Measurements from ENCODE around the gene GADD45G.

The GADD45G gene, protein sequence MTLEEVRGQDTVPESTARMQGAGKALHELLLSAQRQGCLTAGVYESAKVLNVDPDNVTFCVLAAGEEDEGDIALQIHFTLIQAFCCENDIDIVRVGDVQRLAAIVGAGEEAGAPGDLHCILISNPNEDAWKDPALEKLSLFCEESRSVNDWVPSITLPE

DNA sequence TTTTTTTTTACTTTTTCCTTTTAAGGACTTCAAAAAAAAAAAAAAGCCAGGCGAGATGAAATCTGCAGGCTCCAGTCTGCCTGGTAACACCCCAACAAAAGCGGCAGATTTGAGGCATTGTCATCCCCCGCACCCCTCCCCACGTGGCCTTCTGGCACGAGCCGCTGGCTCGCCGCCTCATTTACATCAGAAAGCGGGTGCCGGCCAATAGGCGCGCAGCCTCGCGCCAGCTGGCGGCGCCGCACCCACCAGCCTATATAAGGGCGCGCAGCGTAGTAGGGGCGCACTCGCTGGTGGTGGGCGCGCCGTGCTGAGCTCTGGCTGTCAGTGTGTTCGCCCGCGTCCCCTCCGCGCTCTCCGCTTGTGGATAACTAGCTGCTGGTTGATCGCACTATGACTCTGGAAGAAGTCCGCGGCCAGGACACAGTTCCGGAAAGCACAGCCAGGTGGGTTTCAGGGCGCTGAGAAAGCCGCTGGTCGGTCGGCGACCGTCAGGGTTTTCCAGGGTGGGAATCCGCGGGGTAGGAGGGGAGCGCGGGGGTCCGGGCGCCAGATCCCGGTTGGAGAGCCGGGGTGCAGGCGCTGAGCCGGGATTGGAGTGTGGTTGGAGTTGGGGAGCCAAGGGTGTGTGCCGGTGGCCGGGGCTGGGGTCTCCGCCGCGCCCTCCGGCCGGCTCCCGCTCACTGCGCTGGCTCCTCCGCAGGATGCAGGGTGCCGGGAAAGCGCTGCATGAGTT lies at the start of gene GADD45G:
GADD45G (plus strand) TSS at position 284 of the 736 bp plus-strand sequence; CDS start at position 394, 110 bp downstream.
- DNase-seq (ENCODE audit: low read depth): peak; percentile 73

DNA sequence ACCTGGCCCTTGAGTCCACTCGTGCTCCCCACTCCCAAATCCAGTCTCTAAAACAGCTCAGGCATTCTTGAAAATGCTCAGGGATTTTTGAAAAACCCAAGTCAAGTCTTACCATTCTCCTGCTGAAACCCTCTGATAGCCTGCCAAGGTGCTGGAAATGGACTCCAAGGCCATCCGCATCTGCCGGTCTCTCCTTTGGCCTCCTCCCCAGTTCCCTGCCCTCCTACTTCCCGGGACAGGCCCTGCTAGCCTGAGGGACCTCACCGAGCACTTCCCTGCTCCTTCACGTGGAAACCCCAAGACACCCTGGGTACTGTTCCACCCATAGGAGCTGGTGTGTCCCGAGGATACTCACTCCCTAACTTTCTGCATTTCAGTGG lies 49.8 kb upstream of the GADD45G start:
- DNase-seq (ENCODE audit: low read depth): no peak

DNA sequence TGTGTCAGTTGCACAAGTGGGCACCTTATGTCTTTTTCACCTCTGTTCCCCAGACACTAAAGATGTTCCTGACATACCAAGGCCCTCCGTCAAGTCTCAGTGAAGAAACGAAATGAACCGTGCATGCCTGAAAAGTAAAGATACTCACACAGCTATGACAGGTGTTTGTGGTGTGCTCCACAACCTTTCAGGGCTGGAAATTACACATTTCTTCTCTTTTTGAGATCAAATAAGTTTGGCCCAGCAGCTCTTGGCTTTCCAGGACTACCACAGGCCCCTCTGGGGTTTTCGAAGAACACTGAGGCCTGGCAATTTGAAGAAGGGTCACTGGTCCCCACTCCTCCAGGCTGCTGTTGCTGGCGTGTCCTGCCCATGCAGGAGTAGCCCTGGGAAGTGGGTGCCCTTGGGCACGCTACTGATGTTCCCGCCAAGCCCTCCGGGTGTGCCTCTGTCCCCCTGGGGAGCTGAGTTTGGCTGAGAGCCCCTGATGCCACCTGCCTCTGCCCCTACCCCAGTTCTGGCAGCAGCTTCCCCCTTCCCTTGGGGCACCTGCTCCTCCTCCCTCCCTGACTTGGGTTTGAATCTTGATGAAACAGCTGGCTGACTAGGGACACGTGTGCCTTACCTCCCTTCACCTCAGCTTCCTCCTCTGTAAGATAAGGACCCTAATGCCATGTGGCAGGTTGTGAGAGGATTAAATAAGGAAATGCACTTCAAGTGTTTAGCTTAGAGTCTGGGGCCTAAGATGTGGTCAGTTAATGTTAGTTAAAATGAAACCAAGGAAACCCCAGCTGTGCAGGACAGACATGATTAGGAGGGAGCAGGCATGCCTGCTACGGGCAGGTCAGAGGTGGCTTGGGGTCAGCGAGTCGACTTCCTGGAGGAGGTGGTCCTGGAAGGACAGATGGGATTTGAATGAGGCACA lies 49.1 kb upstream of the GADD45G start:
- no peak for DNase-seq (ENCODE audit: low read depth)

DNA sequence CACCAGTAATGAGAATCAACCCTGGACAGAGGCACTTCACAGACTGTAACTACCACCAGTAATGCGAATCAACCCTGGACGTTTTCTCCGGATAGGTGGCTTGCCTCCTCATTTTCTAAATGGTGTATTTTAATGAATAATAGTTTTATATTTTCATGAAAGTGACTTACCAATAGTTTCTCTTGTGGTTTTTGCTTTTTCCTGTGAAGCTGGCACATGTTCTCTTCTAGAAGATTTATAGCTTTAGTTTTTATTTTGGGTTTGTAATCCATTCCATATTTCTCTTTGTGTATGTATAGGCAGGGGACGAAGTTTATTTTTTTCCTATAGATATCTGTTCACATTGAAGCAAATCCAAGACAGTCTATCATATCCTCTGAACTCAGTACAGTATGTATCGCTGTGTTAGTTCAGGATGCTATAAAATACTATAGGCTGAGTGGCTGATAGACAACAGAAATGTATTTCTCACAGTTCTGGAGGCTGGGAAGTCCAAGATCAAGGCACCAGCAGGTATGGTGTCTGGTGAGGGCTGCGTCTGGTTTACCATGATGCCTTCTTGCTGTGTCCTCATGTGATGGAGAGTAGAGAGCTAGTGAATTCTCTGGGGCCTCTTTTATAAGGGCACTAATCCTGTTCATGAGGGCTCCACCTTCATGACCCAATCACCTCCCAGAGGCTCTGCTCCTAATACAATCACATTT lies 46.5 kb upstream of the GADD45G start:
- DNase-seq (ENCODE audit: low read depth): no peak

DNA sequence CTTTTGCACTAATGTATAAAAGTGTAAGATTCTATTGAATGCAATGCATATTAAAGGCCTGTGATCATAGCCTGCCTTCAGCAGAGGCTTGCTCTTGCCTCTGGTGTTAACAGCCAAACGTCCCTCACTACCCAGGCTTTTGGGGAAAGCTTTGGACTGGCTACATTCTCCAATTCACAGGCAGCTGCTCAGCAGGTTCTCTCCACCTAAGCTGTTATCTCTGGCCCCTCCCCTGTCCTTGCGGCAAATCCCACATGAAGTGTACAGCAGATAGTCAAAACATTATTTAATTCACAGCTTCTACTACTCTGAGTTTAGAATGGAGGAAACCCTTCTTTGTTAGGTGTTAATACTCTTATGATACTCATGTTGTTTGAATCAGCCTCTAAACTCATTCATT lies 45.9 kb upstream of the GADD45G start:
- DNase-seq (ENCODE audit: low read depth): no peak

DNA sequence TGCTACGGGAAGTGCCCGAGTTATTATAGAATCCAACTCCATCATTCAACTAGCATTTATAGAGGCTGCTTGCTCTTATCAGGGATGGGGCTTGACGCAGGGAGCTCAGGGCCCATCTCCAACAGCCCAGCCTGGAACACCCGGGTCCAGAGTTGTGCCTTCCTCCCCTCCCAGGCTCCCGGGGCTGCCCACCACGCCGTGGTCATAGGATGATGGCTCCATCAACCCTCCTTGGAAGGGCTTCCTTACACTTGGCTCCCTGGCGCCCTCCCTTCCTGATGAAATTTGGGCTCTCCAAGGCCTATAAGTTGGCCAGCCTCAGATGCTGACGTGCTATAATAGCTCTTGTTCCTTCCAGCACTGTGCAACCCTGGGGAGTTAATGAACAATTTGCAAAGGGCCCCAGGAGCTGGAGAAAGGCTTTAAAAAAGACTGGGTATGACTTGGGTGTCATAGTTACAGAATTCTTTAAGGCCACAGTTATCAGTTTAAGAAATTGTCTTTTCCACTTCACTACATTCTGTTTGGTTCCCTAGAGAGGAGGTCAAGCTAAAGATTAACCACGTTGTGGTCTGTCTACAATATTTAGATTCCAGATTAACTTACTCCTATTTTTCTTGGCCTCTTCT lies 42.5 kb upstream of the GADD45G start:
- no peak for DNase-seq (ENCODE audit: low read depth)

DNA sequence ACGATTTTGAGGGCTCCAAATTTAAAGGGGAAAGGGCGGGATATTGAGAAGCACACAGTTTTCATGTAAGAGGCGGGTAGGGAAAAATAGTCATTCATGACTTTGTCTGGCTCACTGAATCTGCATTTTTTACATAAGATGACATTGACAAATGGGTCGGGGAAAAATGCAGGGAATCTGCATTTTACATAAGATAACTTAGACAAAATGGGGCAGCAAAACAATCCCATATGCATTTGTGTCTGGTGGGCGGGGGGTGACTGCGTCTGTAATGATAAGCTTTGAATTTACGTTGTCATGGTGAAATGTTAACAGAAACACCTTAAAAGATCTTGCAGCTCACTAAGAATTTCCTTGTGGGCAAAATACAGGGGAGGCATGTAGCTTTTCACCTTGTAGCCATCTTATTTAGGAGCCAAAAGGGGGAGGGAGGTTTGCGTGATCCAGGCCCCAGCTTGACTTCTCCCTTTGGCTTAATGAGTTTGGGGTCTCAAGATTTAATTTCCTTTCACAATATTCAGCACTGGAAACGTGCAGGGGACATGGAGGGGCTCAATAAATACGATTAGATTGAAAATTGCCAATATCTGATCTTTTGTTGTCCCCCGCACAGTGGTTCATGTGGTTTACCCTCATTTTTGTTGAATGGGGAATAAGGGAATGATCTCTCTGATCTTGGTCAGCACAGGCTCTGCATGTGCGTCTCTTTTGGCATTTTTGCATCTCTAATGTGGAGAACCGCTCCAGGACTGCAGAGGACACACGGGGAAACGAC lies 41.1 kb upstream of the GADD45G start:
- DNase-seq (ENCODE audit: low read depth): no peak

DNA sequence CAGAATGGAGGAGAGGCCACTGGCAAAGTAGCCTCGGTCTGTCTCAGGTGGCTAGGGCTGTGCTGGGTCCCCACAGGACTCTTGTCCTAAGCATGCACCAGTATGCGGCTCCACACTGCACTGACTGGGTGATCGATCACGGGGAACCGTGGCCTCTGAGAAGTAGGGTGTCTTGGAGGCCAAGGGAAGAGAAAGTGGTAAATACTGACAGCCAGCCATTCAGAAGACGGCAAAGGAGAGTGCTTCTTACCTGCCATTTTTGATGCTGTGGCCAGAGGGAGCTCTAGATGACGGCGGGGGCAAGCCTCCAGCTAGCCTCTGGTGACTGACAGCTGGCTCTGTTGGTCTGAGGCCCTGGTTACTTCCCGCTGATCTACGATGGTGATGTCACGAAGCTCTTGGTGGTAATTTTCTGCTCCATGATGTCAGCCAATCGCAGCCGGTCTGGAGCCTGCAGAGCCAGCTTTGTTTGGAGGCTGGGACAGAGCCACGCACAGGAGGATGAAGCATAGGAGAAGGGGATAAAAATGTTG lies 40.4 kb upstream of the GADD45G start:
- DNase-seq (ENCODE audit: low read depth): no peak

DNA sequence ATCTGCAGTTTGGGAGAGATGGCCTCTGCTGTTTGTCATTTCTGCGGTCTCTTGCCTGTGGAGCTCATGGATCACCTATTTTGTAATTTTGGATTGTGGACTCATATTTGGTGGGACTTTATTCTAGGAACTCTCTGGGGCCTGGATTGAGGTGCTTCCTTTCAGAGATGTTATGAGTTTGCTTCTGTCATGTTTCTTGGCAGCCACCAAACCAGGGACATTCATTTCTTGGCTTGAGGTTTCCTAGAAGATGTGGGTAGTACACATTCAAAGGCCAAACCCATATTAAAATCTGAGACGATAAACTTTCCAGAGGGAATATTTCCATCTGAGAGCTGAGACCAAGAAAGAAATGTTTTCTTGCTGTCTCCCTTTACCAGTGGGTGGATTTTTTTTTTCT lies 37.2 kb upstream of the GADD45G start:
- no peak for DNase-seq (ENCODE audit: low read depth)

DNA sequence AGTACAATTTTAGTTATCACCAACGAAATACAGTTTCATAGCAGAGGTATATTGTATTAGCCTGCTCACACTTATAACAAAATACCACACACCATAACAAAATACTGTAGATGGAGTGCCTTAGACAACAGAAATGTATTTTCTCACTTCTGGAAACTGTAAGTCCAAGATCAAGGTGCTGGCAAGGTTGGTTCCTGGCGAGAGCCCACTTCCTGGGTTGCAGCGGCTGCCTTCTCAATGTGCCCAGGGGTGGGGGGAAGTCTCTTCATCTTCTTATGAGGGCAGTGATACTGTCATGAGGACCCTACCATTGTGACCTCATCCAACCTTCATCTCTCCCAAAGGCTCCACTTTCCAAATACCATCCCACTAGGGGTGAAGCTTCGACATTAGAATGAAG lies 30.5 kb upstream of the GADD45G start:
- no peak for DNase-seq (ENCODE audit: low read depth)

DNA sequence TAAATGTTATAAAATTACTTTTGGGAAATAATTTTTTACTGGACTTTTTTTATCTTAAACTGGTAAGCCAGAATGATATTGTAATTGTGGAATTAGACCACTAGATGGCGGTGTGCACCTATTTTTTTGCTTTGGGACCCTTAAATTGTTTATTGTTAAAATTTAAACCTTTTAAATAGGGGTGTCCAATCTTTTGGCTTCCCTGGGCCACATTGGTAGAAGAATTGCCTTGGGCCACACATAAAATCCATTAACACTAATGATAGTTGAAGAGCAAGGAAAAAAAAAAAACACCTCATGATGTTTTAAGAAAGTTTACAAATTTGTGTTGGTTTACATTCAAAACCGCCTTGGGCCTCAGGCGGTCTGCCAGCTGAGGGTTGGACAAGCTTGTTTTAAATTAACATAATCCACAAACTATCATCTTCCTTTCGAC lies 28.4 kb upstream of the GADD45G start:
- peak; percentile 34 for DNase-seq (ENCODE audit: low read depth)

DNA sequence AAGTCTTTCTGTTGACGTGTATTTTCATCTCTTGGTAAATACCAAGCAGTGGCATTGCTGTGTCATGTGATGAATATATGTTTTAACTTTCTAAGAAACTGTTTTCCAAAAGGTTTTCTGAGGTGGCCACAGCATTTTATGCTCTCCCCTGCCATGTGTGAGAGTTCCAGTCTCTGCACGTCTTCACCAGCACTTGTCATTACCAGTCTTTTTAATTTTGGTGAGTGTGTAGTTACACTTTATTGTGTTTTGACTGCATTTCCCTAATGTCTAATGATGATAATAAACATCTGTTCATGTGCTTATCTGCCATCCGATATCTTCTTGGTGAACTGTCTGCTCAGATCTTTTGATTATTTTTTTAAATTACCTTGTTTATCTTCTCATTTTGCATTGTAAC lies 27.4 kb upstream of the GADD45G start:
- DNase-seq (ENCODE audit: low read depth): no peak

DNA sequence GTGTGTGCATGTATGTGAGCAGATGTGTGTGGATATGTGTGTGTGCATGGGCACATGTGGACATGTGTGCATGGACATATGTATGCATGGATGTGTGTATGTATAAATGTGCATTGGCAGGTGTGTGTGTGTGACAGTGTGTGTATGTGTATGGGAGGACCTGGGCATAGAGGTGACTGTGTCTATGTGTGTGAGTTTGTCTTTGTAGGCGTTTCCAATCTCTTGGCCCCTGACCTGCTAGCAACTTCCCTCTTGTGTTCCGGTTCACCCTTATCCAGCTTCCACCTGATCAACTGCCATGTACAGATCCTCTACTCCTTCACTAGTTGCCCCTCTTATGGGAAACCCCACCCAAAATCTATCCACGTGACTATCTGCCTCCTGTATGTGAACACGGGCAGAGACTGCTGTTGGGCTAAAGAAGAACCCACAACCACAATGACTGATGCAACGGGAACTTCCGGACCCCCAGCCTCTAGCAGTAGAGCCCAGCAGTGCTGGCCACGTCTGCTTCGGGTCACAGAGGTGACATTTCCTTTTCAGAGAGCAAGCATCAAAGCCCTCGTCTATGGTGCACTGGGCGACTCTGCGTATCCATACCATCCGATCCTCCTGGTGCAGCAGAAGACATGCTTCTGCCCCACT lies 24.9 kb upstream of the GADD45G start:
- no peak for DNase-seq (ENCODE audit: low read depth)

DNA sequence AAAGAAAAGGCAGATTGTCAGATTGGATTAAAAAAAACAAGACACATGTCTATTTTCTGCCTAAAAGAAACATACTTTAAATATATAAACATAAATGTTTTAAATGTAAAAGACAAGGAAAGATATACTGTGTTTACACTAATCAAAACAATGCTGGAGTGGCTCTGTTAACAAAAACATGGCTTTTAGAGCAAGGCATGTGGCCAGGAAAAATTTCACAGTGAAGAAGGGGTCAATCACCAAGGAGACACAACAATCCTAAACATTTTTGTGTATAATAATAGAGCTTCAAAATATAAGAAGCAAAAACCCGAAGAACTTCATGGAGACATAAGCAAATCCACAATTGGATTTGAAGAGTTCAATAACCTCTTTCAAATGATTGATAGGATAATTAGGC lies 18.5 kb upstream of the GADD45G start:
- no peak for DNase-seq (ENCODE audit: low read depth)

DNA sequence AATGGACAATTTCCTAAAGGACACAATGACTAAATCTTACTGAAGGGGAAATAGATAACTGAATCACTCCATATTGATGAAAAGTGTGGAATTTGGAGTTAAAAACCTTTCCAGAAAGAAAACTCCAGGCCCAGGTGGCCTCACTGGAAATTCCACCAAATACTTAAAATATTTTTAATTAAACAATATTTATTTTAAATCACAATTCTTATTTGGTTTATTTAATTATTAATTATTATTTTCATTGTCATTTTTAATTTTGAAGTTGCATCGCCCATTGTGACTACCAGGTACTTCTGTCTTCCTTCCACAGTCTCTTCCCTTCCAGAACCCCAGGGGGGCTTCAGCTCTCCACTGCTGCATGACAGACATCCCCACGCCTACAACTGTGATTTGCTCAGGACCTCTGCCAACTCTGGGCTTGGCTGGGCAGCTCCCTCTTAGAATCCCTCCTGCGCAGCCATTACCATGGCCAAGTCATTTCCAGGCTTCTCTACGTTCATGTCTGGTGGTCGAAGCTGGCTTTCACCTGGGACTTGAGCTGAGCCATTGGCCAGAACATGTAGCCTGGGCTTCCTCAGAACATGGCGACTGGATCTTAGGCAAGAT lies 16.4 kb upstream of the GADD45G start:
- no peak for DNase-seq (ENCODE audit: low read depth)

DNA sequence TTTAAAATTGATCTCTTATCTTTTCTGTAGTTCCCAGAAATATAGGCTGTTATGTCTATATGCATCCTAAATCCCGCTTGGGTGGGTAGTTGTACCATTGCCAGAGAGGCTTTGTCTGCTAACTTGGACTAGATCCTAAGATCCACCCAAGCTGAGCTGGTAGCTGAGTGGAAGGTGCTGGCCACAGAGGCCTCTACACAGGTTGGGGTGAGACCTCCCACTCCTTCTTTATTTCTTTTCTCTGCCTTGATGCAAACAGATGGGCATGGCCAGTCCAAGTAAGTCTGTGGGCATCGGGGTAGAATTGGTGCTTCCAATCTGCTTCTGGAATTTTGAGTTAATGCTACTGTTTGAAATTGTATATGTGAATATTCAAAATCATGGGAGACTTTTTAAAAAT lies 14.4 kb upstream of the GADD45G start:
- no peak for DNase-seq (ENCODE audit: low read depth)

DNA sequence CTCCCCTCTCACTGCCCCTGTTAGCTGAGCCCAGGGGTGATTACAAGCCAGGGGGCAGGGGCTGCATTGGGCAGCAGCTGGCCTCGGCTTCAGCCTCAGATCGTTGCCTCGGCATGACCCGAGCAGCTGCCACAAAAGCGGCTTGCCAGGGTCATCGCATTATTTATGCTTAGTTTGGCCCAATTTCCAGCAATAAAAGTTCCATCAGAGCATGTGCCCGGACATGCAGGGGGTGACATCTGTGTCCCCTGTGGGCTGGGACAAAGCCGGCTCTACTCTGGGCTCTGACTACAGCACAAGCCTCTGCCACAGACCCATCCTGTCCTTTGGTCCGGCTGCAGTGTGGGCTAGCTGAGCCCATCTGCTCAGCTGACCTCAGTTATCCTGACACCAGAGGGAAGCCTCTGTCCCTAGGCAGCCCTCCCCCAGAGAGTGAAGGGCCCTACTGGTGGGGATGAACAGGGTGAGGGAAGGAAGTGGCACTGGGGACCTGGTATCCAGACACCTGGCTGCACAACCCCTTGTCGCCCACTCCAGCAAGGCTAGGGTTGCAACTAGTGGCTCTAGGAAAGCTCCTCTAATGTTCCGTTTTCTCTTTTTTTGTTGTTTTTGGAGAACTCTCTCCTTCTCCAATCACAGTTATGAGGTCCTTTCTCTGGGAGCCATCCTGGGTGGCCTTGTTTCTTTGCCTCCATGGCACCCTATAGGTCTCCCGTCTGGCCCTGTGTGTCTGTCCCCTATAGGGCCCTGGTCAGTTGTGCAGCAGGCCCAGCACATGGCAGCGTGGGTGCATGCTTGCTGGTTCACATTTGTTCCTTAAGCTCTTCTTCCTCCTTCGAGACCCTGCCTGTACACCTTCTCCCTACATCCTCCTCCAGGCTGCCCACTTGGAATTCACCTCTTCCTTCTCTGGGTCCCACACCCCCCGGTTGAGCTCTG lies 13.3 kb upstream of the GADD45G start:
- no peak for DNase-seq (ENCODE audit: low read depth)

DNA sequence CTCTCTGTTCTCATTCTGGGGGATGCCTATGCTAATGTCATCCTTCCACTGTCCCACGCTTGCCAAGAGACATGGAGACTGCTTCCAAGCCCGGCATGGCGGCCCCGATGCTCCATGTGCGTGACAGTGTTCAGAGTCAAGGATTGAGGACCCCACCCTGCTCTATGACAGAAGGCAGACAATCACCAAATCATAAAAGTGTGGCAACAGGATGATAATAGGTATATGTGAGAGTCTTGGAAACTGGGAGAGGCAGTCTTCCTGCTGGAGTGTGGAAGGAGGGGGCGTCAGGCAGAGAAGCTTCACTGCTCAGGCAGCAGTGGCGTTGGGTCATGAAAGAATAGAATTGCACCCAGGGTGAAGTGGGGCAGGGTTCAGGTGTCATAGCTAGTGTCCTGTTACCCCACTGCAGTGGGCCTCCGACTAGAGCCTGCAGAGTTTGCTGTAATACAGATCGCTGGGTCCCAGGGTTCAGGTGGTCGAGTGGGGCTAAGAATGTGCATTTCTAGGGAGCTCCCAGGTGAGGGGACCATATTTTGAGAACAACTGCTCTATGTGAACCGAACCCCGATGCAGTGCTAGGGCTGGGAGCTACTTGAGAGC lies 12.5 kb upstream of the GADD45G start:
- no peak for DNase-seq (ENCODE audit: low read depth)

Measured in stimulated activated CD8-positive, alpha-beta memory T cell treated with anti-CD3 and anti-CD28 coated beads, Interleukin-12 subunit alpha, Interleukin-12 subunit beta, amount 100 ng/mL, for 1 hour (primary cell).